A549 (cell line): ENCODE data around the gene NLK.
"Not testable (repeated sequence)": the region's sequence is repeated elsewhere in the genome, so short reads cannot be mapped to it uniquely, and the experiment has no call there.

Source experiments
- ATOH8 ChIP-seq: fragments of 250-450 bp; sonication (Bioruptor Pico); IDR thresholded peaks from 2 replicates; pipeline ENCODE4 v1.5.0; 2020; ENCODE audit warnings: low read depth, mild to moderate bottlenecking, moderate library complexity
- CTCF ChIP-seq: fragments of >200 bp; sonication (Bioruptor Twin); formaldehyde crosslinking; IDR thresholded peaks from 3 replicates; pipeline ENCODE4 v1.5.1; 2016
- ELK1 ChIP-seq: fragments of 150-350 bp; IDR thresholded peaks from 2 replicates; pipeline ENCODE4 v1.6.1; 2014; ENCODE audit warnings: low read depth, mild to moderate bottlenecking, low read length
- EP300 ChIP-seq, 2 experiments: fragments of >200 bp; sonication (Bioruptor Twin); formaldehyde crosslinking; IDR thresholded peaks; 2 replicates in 1 of 2; 3 replicates in 1 of 2; pipeline ENCODE4 v1.6.1; 2016 to 2017
- ESRRA ChIP-seq: fragments of 150-350 bp; IDR thresholded peaks from 2 replicates; pipeline ENCODE4 v1.6.1; 2014; ENCODE audit warnings: mild to moderate bottlenecking, low read length, borderline replicate concordance
- HDAC2 ChIP-seq: fragments of 200-600 bp; sonication (generic); IDR thresholded peaks from 2 replicates; pipeline ENCODE4 v1.6.1; 2016
- PBX3 ChIP-seq: IDR thresholded peaks from 2 replicates; pipeline ENCODE4 v1.6.1; 2012
- POLR2A ChIP-seq: IDR thresholded peaks from 2 replicates; pipeline ENCODE4 v1.6.1; 2012; ENCODE audit warnings: mild to moderate bottlenecking, low read length
- RAD21 ChIP-seq, 2 experiments: fragments of >200 bp in 1 of 2; sonication (Bioruptor Twin) in 1 of 2; formaldehyde crosslinking in 1 of 2; IDR thresholded peaks in 1 of 2; conservative IDR thresholded peaks in 1 of 2; 2 replicates in 1 of 2; 3 replicates in 1 of 2; pipeline ENCODE4 v1.6.1; 2012 to 2018; ENCODE audit warnings: inconsistent platforms in 1 of 2
- REST ChIP-seq: fragments of 200-600 bp; sonication (generic); IDR thresholded peaks from 2 replicates; pipeline ENCODE4 v1.6.1; 2016; ENCODE audit warnings: antibody characterized with exemption, mild to moderate bottlenecking, moderate library complexity

- not testable (repeated sequence) for TF ChIP-seq PBX3; REST; POLR2A; ELK1; ESRRA; CTCF; RAD21 (conservative IDR thresholded peaks at IDR 0.05 in 1 of 2, IDR thresholded peaks at IDR 0.05 in 1 of 2); HDAC2; EP300 (IDR thresholded peaks at IDR 0.05); ATOH8 (CRISPR knock-in tag)
Measured at GRCh38 chr17:28186472-28186871, 144.0 kb downstream of the NLK start.
